Stimulated activated CD4-positive, alpha-beta T cell treated with anti-CD3 and anti-CD28 coated beads, Interleukin-12 subunit alpha, Interleukin-12 subunit beta, amount 100 ng/mL, for 4 hours (primary cell): ENCODE results near the gene TLE4.

Experiments
- DNase-seq: peaks from one replicate; pipeline ENCODE4 v3.0.0-alpha.2; 2020

The TLE4 gene

GRCh38 chr9:79667817-79668436 lies 96.2 kb downstream of the TLE4 start:
- DNase-seq: no peak

DNA sequence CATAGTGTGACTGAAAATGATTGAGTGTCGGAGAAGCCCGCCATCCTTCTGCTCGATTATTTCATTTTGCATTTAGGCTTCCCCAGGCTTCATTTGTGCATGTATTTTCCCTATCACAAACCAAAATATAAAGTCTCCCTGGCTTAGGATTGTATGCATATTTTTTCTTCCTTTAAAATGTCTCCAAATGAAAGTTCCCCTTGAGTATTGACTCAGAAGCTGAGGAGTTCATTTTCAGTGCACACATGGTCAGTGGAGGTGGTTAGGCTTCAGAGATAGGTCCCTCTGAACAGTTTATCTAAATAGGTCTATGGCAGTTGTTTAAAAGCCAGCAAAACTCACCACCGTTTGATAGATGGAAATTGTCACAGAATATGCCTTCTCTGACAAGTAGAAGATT lies 97.2 kb downstream of the TLE4 start:
- DNase-seq: no peak

DNA sequence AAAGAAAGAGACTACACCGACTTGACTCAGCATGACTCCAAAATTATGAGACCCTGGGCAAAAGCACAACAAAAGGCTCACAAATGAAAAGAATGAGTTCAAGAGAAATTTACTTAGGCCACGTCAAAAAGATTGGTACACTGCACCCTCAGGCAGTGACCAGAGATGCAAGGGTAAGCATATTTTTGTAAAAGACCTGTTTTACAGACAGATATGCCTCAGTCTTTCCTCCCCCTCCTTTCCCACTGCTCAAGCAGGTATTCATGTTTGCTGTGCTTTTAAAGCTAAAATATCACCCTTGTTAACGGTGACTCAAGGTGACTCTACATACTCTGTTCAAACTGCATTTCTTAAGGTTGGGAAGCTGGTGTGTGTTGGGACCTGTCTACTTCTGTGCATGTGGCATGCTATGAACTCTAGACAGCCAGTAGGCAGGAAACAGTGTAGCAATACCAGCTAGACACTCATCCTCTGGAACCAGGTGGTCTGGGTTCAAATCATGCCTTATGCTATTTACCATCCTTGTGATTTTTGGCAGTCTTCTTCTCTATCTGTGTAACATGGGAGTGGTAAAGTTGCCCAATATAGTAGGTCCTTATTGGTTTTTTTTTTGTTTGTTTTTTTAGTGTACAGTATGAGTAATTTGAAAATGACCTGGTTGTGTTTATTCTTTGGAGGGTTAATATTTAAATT lies 98.7 kb downstream of the TLE4 start:
- DNase-seq: no peak

DNA sequence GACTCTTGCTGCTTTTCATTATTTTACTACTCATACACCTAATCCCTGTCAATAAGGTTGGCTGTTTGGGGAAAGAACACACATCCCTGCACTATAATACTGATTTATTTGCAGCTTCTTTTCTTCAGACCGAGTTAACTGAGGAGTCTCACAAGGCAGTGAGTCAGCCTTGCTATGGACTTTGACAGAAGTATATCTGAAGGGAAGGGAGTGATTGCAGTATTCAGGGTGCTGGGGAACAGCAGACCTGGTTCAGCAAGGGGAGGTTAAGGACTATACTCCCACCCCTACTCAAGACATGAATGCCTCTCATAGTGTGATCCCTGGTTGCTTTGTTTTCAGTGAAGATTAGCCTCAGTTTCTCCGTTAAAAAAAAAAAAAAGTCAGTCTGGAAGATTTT lies 99.8 kb downstream of the TLE4 start:
- no peak for DNase-seq

DNA sequence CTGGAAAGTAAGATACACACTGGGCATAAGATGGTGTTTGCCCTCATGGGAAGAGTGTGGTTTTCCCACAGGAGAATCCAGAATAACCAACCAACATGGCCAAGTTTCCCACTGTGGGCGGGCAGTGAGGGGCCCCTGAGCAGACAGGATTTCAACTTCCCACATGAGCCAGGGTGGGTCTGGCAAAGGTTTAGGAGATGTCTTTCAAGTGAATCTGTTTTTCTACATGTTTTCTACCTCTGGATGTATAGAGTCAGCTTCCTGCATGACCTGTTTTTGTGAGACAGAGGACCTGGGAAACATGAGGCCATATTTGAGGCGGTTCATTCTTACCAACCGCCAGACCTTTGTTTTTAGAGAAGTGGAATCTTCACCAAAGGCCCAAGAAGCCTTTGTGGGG lies 100.5 kb downstream of the TLE4 start:
- DNase-seq: no peak

GRCh38 chr9:79672891-79673290 lies 101.1 kb downstream of the TLE4 start:
- DNase-seq: no peak

GRCh38 chr9:79673614-79674013 lies 101.8 kb downstream of the TLE4 start:
- DNase-seq: no peak

DNA sequence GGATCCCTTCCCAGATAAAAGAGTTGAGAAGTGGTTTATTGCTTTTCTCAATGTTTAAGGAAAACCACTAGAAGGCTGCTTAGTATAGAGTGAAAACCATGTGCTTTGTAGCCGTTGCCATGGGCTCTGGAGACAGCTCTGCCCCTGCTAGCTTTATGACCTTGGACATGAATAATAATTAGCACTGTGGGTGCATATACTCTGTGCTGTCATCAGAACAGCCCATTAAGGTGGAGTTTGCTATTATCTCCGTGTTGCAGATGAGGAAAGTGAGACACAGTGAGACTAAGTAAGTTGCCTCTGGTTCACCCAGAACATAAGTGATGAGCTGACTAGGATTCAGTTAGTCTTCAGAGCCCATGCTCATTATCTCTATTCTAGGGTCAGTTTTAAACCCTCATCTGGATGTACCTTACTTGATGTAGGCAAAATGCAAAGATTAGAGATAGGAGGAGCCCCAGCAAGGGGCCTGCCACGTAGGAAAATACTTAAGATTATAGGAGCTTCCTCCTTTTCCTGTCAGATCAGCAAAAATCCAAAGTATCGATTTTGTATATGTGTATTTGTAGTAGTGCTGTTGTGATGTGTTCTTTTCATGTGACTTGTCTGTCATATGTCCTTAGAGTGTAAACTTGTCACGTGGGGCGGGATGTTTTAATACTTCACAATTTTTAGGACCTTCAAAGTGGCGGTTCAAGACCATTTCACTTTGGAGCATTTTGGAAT lies 102.5 kb downstream of the TLE4 start:
- no peak for DNase-seq

DNA sequence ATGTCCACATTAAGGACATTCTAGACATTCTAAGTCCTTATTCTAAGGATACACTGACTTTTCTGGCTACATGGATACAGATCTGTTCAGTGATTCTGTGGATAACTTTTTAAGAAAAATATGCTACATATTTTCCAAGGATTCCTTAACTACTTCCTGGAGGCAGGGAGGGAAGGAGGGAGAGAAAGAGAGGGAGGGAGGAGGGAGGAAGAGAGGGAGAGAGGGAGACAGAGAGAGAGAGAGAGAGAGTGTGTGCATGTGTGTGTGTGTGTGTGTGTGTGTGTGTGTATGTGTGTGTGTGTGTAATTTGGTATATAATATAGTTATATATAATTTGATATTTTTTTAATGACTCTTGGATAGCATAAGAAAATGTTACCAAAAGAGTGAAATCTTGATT lies 109.8 kb downstream of the TLE4 start:
- DNase-seq: no peak

GRCh38 chr9:79682076-79682736 lies 110.4 kb downstream of the TLE4 start:
- no peak for DNase-seq

DNA sequence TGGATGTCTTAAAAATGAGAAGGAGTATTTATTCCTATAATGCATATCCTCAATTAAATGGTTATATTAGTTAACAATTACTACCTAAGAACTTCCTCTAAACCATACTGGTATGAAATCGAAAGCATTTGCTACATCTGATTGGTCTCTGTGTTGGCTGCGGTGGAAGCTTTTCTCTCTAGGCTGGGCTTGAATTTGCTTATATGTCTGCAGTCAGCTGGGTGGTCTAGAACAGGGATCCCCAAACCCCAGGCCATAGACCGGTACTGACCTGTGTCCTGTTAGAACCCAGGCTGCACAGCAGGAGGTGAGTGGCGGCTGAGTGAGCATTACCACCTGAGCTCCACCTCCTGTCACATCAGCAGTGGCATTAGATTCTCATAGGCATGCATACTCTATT lies 112.3 kb downstream of the TLE4 start:
- DNase-seq: no peak

DNA sequence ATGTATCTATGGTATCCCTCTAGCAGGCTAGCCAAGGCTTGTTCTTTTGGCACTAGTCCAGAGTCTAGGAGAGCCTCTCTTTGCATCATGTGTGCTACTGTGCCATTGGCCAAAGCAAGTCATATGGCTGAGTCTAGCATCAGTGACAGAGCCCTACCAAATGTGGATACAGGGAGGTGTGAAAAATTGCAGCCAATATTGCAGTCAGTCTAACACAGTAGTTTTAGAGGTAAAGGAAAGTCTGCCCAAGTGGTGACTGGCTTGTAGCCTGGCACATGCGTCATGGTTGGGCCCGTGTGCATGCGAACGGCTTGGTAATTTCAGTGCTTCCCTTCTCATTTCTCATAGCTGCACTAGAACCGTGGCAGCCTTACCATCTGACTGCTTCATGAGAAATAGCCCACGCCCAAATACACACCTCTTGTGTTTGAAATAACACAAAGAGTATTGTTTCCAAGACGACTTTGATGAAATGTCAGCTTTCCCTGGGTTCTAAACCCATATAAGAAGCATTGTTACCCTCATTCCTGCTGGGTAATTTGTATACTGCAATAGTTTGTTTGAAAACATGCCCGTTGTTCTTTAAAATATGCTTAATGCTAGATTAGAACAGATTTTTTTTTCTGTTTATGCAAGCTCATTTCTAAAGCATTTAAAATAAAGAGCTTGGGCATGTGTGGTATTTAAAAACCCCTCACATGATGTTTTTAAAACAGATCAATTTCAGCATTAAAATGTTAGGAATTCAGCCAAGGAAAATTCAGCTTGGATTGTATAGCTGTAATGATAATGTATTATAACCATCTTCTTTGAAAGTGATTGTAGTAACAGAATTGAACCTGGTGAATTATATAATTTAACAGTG lies 113.2 kb downstream of the TLE4 start:
- no peak for DNase-seq

GRCh38 chr9:79685577-79685976 lies 113.8 kb downstream of the TLE4 start:
- no peak for DNase-seq

DNA sequence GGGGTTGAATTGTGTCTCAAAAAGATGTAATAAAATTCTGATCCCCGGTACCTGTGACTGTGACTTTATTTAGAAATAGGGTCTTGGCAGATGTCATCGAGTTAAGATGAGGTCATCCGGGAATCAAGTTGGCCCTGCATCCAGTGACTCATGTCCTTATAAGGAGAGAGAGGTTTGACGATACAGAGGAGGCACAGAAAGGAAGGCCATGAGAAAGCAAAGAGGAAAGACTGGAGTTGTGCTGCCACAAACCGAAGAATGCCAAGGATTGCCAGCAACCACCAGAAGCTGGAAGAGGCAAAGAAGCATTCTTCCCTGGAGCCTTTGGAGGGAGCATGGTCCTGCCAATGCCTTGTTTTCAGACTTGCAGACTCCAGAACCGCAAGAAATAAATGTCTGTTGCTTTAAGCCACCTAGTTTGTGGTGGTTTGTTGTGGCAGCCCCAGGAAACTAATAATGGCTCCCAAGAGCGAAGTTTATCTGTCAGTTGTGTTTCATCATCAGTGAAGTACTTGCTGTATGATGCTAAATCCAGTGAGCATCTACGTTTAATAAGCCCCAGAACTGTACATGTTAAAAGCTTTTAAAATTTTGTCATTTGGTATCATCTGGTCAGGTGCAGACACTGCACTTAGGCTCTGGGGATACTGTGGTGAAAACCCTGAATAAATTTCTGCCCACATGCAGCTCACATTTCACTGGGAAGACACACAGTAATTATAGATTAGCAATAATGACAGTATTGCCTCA lies 114.8 kb downstream of the TLE4 start:
- no peak for DNase-seq

DNA sequence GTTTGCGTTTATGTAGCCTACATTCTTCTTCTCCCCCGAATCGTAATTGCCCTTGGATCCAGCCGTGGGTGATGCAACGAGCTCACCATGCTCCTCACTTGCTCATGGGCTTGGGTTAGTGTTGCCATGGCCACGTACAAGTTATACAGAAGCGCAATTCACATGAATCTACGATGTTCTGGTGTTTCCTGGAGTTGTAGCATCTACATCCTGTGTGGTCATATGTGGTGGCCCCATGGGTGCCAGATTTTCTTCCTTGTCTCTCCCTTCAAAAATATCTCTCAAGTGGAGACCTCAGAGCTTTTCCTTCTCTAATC lies 115.3 kb downstream of the TLE4 start:
- DNase-seq: no peak

- DNase-seq: no peak
Observed at GRCh38 chr9:79688363-79688762, 116.6 kb downstream of the TLE4 start.

DNA sequence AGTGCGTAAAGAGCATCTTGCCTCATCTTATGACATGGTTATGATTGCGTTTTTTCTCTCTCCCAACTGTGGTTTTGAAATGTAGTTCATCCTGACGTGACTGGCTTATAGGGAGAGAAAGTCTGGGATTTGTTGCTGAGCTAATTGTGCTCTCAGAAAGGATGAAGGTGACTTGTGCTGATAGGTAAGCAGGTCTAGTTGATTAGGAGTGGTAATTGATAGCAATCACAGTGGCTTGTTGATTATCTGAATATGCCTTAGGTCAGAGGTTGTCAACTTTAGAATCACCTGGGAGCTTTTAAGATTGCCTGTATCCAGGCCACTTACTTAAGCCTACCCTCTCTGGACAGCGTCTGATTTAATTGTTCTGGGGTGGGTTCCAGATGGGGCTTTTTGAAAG lies 117.8 kb downstream of the TLE4 start:
- no peak for DNase-seq

GRCh38 chr9:79691496-79691895 lies 119.7 kb downstream of the TLE4 start:
- DNase-seq: no peak

- DNase-seq: no peak
Observed at GRCh38 chr9:79692857-79693571, 121.2 kb downstream of the TLE4 start.

- no peak for DNase-seq
Observed at GRCh38 chr9:79693750-79694149, 122.0 kb downstream of the TLE4 start.

- DNase-seq: no peak
Observed at GRCh38 chr9:79694208-79694607, 122.4 kb downstream of the TLE4 start.
